ENCODE measurements around the gene HBD. TPM values are rescaled to one million over a fixed set of nuclear protein-coding genes. Genes with fewer than 3 reads are reported as not detected.

The HBD gene
- total RNA-seq, 1 donor from 2014 or later = not detected

DNA sequence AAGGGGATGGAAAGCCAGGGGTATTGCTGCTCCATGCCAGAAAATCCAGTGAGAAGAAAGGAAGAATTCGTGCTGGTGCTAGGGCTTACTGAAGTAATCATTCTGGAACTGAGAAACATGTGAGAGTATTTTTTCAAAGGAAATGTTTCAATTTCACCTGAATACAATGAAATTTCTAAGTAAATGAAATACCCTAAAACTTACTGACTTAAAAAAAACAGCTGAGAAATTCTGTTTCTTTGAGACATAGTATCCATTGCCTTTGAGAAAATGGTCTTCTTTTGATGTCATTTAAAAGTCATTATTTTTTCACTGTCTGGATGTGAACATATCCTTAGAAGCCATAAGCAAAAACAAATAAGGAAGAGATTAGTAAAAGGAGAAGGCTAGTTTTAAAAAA is 33.7 kb downstream of the HBD start, which contains the start of gene OR51V1:
OR51V1 (minus strand) TSS at position 101 of the 400 bp plus-strand sequence; CDS start at position 101, 0 bp downstream.
- H3K4me3 Mint-ChIP-seq = no peak within 1 kb of the TSS
- TF ChIP-seq, protein P1, sequence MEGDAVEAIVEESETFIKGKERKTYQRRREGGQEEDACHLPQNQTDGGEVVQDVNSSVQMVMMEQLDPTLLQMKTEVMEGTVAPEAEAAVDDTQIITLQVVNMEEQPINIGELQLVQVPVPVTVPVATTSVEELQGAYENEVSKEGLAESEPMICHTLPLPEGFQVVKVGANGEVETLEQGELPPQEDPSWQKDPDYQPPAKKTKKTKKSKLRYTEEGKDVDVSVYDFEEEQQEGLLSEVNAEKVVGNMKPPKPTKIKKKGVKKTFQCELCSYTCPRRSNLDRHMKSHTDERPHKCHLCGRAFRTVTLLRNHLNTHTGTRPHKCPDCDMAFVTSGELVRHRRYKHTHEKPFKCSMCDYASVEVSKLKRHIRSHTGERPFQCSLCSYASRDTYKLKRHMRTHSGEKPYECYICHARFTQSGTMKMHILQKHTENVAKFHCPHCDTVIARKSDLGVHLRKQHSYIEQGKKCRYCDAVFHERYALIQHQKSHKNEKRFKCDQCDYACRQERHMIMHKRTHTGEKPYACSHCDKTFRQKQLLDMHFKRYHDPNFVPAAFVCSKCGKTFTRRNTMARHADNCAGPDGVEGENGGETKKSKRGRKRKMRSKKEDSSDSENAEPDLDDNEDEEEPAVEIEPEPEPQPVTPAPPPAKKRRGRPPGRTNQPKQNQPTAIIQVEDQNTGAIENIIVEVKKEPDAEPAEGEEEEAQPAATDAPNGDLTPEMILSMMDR (IDR thresholded peaks at IDR 0.05) = no peak
- DNase-seq = no peak
- POLR2A ChIA-PET = no interaction called here
- H3K27ac Mint-ChIP-seq = no peak within 1 kb of the TSS
- CTCF ChIA-PET = no interaction called here
- H3K36me3 Mint-ChIP-seq (ENCODE audit: low read depth) = no peaks in the 10 kb centered on the region
- ATAC-seq (ENCODE audit: low read depth) = no peak
- intact Hi-C loops (cut with micrococcal nuclease) = loop anchor here (10.0 kb wide), 1 partner anchor 694 kb away; the partner anchor contains the start of gene OR52E5
- H3K4me1 Mint-ChIP-seq = no peaks in the 10 kb centered on the region
- no peaks in the 10 kb centered on the region for H3K9me3 Mint-ChIP-seq
- no peaks in the 10 kb centered on the region for H3K27me3 Mint-ChIP-seq

DNA sequence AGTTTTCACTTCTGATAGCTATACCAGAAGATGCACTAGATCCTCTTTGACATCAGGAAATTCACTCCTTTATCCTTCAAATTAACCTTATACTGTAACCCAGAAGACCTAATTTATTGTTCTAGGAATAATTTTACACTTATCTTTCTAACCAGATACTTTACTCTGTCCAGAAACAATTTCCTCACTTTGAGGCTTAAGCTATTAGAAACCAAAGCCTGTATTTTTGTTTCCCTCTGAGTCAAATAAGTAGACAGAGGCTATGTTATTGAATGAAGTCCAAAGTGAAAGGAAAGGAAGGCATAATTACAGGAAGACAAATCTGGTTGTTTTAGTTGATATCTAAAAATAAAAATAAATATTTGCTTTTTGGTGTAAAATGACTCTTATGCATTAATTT is 36.0 kb downstream of the HBD start:
- H3K27me3 Mint-ChIP-seq = no peaks in the 10 kb centered on the region
- CTCF ChIA-PET = no interaction called here
- H3K4me3 Mint-ChIP-seq = no peak overlapping the region
- no peaks in the 10 kb centered on the region for H3K9me3 Mint-ChIP-seq
- intact Hi-C loops (cut with micrococcal nuclease) = no loop called here
- DNase-seq (no peak), ATAC-seq (ENCODE audit: low read depth) (no peak)
- TF ChIP-seq, protein P1 (IDR thresholded peaks at IDR 0.05) = no peak
- H3K27ac Mint-ChIP-seq = no peak overlapping the region
- no peaks in the 10 kb centered on the region for H3K36me3 Mint-ChIP-seq (ENCODE audit: low read depth)
- POLR2A ChIA-PET = no interaction called here
- H3K4me1 Mint-ChIP-seq = no peaks in the 10 kb centered on the region

DNA sequence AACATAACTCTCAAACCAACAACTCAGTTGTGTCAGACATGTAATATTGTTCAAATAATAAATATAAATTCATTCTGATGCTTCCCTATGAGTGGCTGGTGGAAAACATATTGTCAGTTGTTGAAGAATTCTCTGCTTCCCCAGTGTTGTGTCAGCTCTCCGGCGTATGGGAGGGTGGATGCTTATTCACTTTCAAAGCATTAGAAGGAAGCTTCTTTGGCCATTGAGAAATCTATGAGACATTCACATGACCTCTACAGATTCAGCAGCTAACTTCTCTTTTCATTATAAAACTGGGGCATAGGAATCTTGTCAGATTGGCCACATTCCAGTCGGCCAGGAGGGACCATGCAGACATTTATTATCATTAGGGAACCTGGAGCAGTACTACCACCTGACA is 36.7 kb downstream of the HBD start:
- Mint-ChIP-seq H3K4me3 (no peak overlapping the region), H3K9me3 (peaks cover 2% of the 10 kb centered on the region), H3K27me3 (no peaks in the 10 kb centered on the region), H3K36me3 (ENCODE audit: low read depth) (no peaks in the 10 kb centered on the region), H3K27ac (no peak overlapping the region), H3K4me1 (no peaks in the 10 kb centered on the region)
- ChIA-PET CTCF (no interaction called here), POLR2A (no interaction called here)
- intact Hi-C loops (cut with micrococcal nuclease) = no loop called here
- ATAC-seq (ENCODE audit: low read depth) = no peak
- TF ChIP-seq, protein P1 (IDR thresholded peaks at IDR 0.05) = no peak
- DNase-seq = no peak

DNA sequence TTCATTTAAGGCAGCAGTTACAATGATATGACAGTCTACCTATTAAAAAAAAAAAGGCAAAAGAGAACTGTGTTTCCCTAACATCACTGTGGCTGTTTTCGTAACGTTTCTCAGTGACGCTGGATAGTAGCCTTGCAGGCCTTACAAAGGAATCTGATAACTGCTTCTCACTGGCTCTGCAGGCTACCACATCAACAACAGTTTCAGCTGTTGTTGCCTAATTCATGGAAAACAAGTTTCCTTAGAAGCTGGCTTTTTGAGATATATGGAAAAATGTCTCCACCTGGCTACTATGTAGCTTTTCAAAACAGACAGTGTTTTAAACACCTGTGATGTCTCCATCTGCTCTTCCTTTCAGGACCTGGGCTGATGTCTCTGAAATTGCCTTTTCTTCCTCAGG is 37.6 kb downstream of the HBD start:
- DNase-seq = no peak
- H3K4me1 Mint-ChIP-seq = no peaks in the 10 kb centered on the region
- no peak overlapping the region for H3K27ac Mint-ChIP-seq
- ATAC-seq (ENCODE audit: low read depth) = no peak
- H3K27me3 Mint-ChIP-seq = no peaks in the 10 kb centered on the region
- POLR2A ChIA-PET = no interaction called here
- H3K9me3 Mint-ChIP-seq = peaks cover 2% of the 10 kb centered on the region
- TF ChIP-seq, protein P1 (IDR thresholded peaks at IDR 0.05) = no peak
- CTCF ChIA-PET = no interaction called here
- no peaks in the 10 kb centered on the region for H3K36me3 Mint-ChIP-seq (ENCODE audit: low read depth)
- H3K4me3 Mint-ChIP-seq = no peak overlapping the region
- intact Hi-C loops (cut with micrococcal nuclease) = no loop called here

DNA sequence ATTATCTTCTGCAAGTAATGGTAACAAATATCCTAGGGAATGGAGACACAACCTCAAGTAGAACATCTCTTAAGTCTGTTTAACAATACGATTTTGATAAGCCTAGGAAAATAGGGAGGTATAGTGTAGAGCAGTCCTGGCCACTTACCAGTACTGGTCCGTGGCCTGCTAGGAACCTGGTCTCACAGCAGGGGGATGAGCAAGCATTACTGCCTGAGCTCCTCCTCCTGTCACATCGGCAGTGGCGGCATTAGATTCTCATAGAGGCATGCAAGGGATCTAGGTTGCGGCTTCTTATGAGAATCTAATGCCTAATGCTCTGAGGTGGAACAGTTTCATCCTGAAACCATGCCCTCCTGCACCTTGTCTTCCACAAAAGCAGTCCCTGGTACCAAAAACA is 38.2 kb downstream of the HBD start:
- DNase-seq (no peak), ATAC-seq (ENCODE audit: low read depth) (no peak)
- H3K27me3 Mint-ChIP-seq = no peaks in the 10 kb centered on the region
- TF ChIP-seq, protein P1 (IDR thresholded peaks at IDR 0.05) = no peak
- no peak overlapping the region for H3K27ac Mint-ChIP-seq
- H3K9me3 Mint-ChIP-seq = peaks cover 2% of the 10 kb centered on the region
- H3K4me1 Mint-ChIP-seq = no peaks in the 10 kb centered on the region
- POLR2A ChIA-PET = no interaction called here
- intact Hi-C loops (cut with micrococcal nuclease) = no loop called here
- no peaks in the 10 kb centered on the region for H3K36me3 Mint-ChIP-seq (ENCODE audit: low read depth)
- CTCF ChIA-PET = no interaction called here
- H3K4me3 Mint-ChIP-seq = no peak overlapping the region

All from activated B cell treated with CpG ODN at 0.5 μM for 24 hours (primary cell).